Activated naive CD4-positive, alpha-beta T cell treated with anti-CD3 and anti-CD28 coated beads, Interleukin-2, amount 10 ng/mL, durations not matched to agents 7 days and 5 days (primary cell): ENCODE measurements around the gene HMG20B.

Experiments used
- CTCF ChIA-PET: fragments of 350-600 bp; sonication (Branson Sonifier 250); formaldehyde crosslinking; loops from one replicate; lab custom pipeline; 2021; ENCODE audit warnings: antibody characterized with exemption; lab: Charles Lee
- DNase-seq: peaks from one replicate; pipeline ENCODE4 v3.0.0-alpha.2; 2020
- H3K27ac Mint-ChIP-seq: one replicate; pipeline ENCODE4 v1.8.0; 2021; ENCODE audit warnings: mild to moderate bottlenecking, moderate library complexity, mixed read lengths
- H3K27me3 Mint-ChIP-seq: one replicate; pipeline ENCODE4 v1.8.0; 2021; ENCODE audit warnings: mild to moderate bottlenecking, mixed read lengths
- H3K36me3 Mint-ChIP-seq: one replicate; pipeline ENCODE4 v1.8.0; 2021; ENCODE audit warnings: mixed read lengths
- H3K4me1 Mint-ChIP-seq: one replicate; pipeline ENCODE4 v1.8.0; 2021; ENCODE audit warnings: mixed read lengths
- H3K4me3 Mint-ChIP-seq: one replicate; pipeline ENCODE4 v1.8.0; 2021; ENCODE audit warnings: mild to moderate bottlenecking, moderate library complexity, mixed read lengths
- H3K9me3 Mint-ChIP-seq: one replicate; pipeline ENCODE4 v1.8.0; 2021; ENCODE audit warnings: mixed read lengths

HMG20B gene

GRCh38 chr19:3608079-3608641 lies 35.4 kb downstream of the HMG20B start:
- Mint-ChIP-seq H3K27me3 (peaks cover 14% of the 10 kb centered on the region), H3K4me1 (peaks cover 17% of the 10 kb centered on the region), H3K36me3 (peaks cover 10% of the 10 kb centered on the region), H3K27ac (no peak overlapping the region), H3K9me3 (no peaks in the 10 kb centered on the region), H3K4me3 (peak overlapping the region; percentile 47)
- CTCF ChIA-PET = interaction anchor here (0.6 to 1.1 kb wide), 2 partner anchors 22 to 90 kb away, joined by 3 read pairs; partner anchors contain the start of gene GIPC3
- no peak for DNase-seq

DNA sequence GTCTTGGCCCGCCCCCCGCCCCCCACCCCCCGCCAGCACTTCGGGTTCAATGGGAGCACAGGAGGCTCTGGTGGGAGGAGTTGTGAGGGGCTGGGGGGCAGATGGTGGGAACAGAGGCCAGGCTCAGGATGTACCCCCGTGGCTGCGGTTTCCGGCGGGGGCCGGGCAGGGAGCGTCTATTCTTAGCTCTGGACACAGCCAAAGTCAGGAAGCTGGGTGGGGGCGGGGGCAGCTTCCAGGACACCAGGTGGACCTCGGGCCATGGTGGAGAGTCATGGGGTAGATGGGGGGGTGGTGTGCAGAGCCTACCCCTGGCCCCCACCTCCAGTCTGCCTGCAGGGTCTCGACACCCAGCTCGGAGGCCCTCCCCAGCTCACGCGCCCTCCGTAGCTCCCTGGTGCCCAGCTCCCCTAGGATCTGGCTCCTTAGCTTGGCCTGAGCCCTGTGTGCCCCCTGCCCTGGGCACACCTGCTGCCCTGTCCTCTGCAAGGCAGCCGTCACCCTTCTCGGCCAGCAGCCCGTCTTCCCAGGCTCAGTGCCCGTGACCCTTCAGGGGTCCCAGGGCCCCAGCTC lies 36.1 kb downstream of the HMG20B start:
- no peak for DNase-seq
- peaks cover 17% of the 10 kb centered on the region for H3K4me1 Mint-ChIP-seq
- no peaks in the 10 kb centered on the region for H3K9me3 Mint-ChIP-seq
- H3K4me3 Mint-ChIP-seq = no peak overlapping the region
- peaks cover 14% of the 10 kb centered on the region for H3K27me3 Mint-ChIP-seq
- CTCF ChIA-PET = interaction anchor here (0.6 to 1.1 kb wide), 2 partner anchors 23 to 90 kb away, joined by 3 read pairs; partner anchors contain the start of gene GIPC3
- H3K27ac Mint-ChIP-seq = no peak overlapping the region
- peaks cover 10% of the 10 kb centered on the region for H3K36me3 Mint-ChIP-seq

DNA sequence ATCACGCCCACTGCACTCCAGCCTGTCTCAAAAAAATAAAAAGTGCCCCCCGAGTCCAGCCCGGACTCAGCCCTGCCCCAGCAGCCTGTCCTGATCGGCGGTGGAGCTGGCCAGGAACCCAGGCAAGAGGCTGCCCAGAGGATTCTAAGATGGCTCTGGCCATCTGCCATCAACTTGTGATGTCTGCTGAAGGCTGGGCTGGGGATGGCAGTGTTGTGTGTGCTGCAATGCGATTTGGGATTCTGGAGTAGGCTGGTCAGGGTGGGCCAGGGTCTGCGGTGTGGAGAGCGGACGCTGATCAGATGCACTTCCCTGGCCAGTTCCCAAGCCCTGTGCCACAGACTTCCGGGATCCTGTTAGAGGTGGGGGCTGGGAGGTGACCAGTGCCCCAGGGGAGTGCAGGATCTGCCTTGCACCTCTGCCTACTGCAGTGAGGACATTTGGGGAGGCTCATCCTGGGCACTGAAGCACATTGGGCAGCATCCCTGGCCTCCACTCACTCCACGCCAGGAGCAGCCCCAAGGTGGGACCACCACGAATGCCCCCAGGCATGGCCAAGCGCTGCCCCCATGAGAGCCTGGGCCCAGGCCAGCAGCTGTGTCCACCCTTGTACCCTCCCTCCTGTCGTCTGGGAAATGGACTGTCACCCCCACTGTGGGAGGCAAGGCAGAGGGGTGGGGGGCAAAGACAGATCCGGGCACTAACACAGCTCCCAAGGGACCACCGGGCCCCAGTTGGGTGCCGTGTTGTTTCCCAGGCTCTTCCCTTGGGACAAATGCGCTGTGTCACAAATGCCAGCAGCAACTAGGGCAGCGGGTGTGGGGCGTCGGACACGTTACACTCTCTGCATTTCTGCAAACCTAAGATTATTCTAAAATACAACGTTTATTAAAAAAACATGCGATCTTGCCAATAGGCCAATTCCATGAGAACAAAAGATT lies 37.3 kb downstream of the HMG20B start:
- Mint-ChIP-seq H3K4me1 (peaks cover 17% of the 10 kb centered on the region), H3K4me3 (no peak overlapping the region), H3K27ac (no peak overlapping the region), H3K9me3 (no peaks in the 10 kb centered on the region), H3K36me3 (peaks cover 10% of the 10 kb centered on the region), H3K27me3 (peaks cover 14% of the 10 kb centered on the region)
- CTCF ChIA-PET = interaction anchor here (0.5 kb wide), 2 partner anchors 29 to 69 kb away, joined by 3 read pairs; no protein-coding TSS in a partner anchor
- no peak for DNase-seq

DNA sequence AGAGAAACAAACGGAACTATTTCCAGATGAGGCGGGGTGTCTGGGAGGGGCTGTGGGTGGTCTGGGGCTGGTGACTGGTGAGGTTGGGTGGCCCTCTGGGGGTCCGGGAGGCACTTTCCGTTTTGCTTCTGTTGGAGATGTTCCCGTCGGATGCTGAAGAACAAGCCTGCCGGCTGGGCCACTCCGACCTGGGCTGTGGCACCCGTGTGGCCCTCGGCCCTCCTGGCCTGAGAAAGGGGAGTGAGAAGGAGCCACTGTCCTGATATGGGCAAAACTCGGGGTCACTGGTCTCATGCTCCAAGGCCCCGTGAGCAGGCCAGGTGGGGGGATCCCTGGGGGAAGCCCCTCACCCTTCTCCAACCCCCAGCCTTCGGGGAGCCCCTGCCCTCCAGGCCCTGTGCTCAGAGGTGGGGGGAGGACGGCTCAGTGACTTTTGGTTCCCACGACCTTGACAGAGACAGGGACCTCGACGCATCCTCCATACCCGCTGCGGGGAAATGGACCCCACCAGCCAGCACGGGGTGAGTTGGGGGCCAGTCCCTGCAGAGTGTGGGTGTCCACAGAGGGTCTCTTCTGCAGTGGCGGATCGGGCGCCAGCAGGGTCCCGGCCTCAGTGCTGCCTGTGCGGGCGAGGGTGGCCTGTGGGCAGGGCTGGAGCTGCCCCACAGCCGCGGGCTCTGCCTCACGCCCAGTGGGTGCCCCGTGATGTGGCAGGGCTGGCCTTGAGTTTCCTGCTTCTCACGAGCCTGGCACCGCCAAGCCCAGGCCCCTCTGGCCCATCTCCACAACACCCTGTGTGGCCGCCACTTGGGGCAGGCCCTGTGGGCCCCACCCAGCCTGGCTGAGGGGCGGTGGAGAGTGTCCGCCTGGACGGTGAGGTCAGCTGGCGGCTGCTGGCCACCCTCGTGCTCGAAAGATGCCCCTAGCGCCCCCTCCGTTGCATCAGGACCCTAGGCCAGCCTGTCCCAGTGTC lies 38.3 kb downstream of the HMG20B start:
- CTCF ChIA-PET = no interaction called here
- no peak overlapping the region for H3K4me3 Mint-ChIP-seq

GRCh38 chr19:3611841-3612240 lies 39.1 kb downstream of the HMG20B start:
- peaks cover 17% of the 10 kb centered on the region for H3K4me1 Mint-ChIP-seq
- CTCF ChIA-PET = no interaction called here

More for the DNA sequence above, 38.3 kb downstream of the HMG20B start:
- no peak for DNase-seq
- H3K36me3 Mint-ChIP-seq = peaks cover 10% of the 10 kb centered on the region
- H3K4me1 Mint-ChIP-seq = peaks cover 17% of the 10 kb centered on the region
- H3K9me3 Mint-ChIP-seq = no peaks in the 10 kb centered on the region
- H3K27ac Mint-ChIP-seq = no peak overlapping the region
- H3K27me3 Mint-ChIP-seq = peaks cover 14% of the 10 kb centered on the region

GRCh38 chr19:3612330-3612729 lies 39.6 kb downstream of the HMG20B start:
- peaks cover 10% of the 10 kb centered on the region for H3K27me3 Mint-ChIP-seq
- DNase-seq = no peak
- H3K4me1 Mint-ChIP-seq = peaks cover 17% of the 10 kb centered on the region
- CTCF ChIA-PET = no interaction called here
- H3K36me3 Mint-ChIP-seq = peaks cover 10% of the 10 kb centered on the region
- no peaks in the 10 kb centered on the region for H3K9me3 Mint-ChIP-seq
- H3K4me3 Mint-ChIP-seq = no peak overlapping the region
- no peak overlapping the region for H3K27ac Mint-ChIP-seq

More at GRCh38 chr19:3611841-3612240, 39.1 kb downstream of the HMG20B start:
- no peak overlapping the region for H3K4me3 Mint-ChIP-seq
- no peak overlapping the region for H3K27ac Mint-ChIP-seq
- H3K9me3 Mint-ChIP-seq = no peaks in the 10 kb centered on the region
- H3K27me3 Mint-ChIP-seq = peaks cover 14% of the 10 kb centered on the region
- peaks cover 10% of the 10 kb centered on the region for H3K36me3 Mint-ChIP-seq
- DNase-seq = no peak

GRCh38 chr19:3612901-3613741 lies 40.4 kb downstream of the HMG20B start:
- CTCF ChIA-PET = no interaction called here
- no peak for DNase-seq
- Mint-ChIP-seq H3K27me3 (peaks cover 2% of the 10 kb centered on the region), H3K36me3 (peaks cover 13% of the 10 kb centered on the region), H3K27ac (no peak overlapping the region), H3K9me3 (no peaks in the 10 kb centered on the region), H3K4me1 (peaks cover 17% of the 10 kb centered on the region), H3K4me3 (no peak overlapping the region)

- CTCF ChIA-PET = no interaction called here
- Mint-ChIP-seq H3K27ac (no peak overlapping the region), H3K4me1 (peaks cover 17% of the 10 kb centered on the region), H3K36me3 (peaks cover 12% of the 10 kb centered on the region), H3K27me3 (no peaks in the 10 kb centered on the region), H3K4me3 (no peak overlapping the region), H3K9me3 (no peaks in the 10 kb centered on the region)
- no peak for DNase-seq
Observed at GRCh38 chr19:3613818-3614661, 41.3 kb downstream of the HMG20B start.

GRCh38 chr19:3614858-3615505 lies 42.2 kb downstream of the HMG20B start:
- no peak for DNase-seq
- Mint-ChIP-seq H3K4me1 (peaks cover 12% of the 10 kb centered on the region), H3K27me3 (no peaks in the 10 kb centered on the region), H3K9me3 (no peaks in the 10 kb centered on the region), H3K27ac (no peak overlapping the region), H3K4me3 (no peak overlapping the region), H3K36me3 (peaks cover 12% of the 10 kb centered on the region)
- CTCF ChIA-PET = no interaction called here

- DNase-seq = no peak
- H3K4me3 Mint-ChIP-seq = no peak overlapping the region
- H3K36me3 Mint-ChIP-seq = peaks cover 9% of the 10 kb centered on the region
- CTCF ChIA-PET = interaction anchor here (1.8 kb wide), 1 partner anchor 24 kb away, joined by 6 read pairs; no protein-coding TSS in a partner anchor
- no peaks in the 10 kb centered on the region for H3K9me3 Mint-ChIP-seq
- no peaks in the 10 kb centered on the region for H3K27me3 Mint-ChIP-seq
- peaks cover 12% of the 10 kb centered on the region for H3K4me1 Mint-ChIP-seq
- no peak overlapping the region for H3K27ac Mint-ChIP-seq
Observed at GRCh38 chr19:3615524-3616135, 42.9 kb downstream of the HMG20B start.

GRCh38 chr19:3617463-3617862 lies 44.7 kb downstream of the HMG20B start:
- CTCF ChIA-PET = interaction anchor here (1.3 to 1.8 kb wide), 3 partner anchors 25 to 70 kb away, joined by 3 to 6 read pairs (median 3); no protein-coding TSS in a partner anchor
- peak overlapping the region; percentile 64 for H3K27ac Mint-ChIP-seq
- peak; percentile 71 for DNase-seq
- no peak overlapping the region for H3K4me3 Mint-ChIP-seq
- H3K27me3 Mint-ChIP-seq = no peaks in the 10 kb centered on the region
- H3K36me3 Mint-ChIP-seq = peaks cover 3% of the 10 kb centered on the region
- peaks cover 12% of the 10 kb centered on the region for H3K4me1 Mint-ChIP-seq
- no peaks in the 10 kb centered on the region for H3K9me3 Mint-ChIP-seq
